Lower leg skin (tissue), 4 donors: ENCODE results near the gene SAPCD1. TPM values are rescaled to one million over a fixed set of nuclear protein-coding genes. Genes with fewer than 3 reads are reported as not detected.

Experiments used
- DNase-seq, 2 donors: peaks; one replicate each; pipeline ENCODE4 v3.0.0-alpha.2; 2019; ENCODE audit warnings: low spot score in 2 of 2
- H3K4me3 ChIP-seq: fragments of 200-600 bp; sonication (generic); 2 replicates; pipeline ENCODE4 v1.5.1; 2017; ENCODE audit warnings: mild to moderate bottlenecking, low read depth; ENCODE audit not compliant: poor library complexity, severe bottlenecking
- CTCF ChIP-seq, 3 donors: fragments of 450-650 bp; IDR thresholded peaks; one replicate each; pipeline ENCODE4 v1.5.1; 2016; ENCODE audit warnings: antibody characterized with exemption in 3 of 3, mild to moderate bottlenecking in 3 of 3, moderate library complexity in 2 of 3
- POLR2A ChIP-seq, 2 donors: fragments of 450-650 bp; IDR thresholded peaks; one replicate each; pipeline ENCODE4 v1.6.1; 2016 to 2017; ENCODE audit warnings: antibody characterized with exemption in 2 of 2, mild to moderate bottlenecking in 1 of 2, moderate library complexity in 1 of 2
- WGBS, 2 donors: methylation state at CpG; one replicate each; pipeline ENCODE4 v1.1.5; 2018; 5-methylcytosine and 5-hydroxymethylcytosine counted together
- intact Hi-C: fragments of 100-400 bp; cut with DNase I; formaldehyde crosslinking; loops from one replicate; pipeline ENCODE4 v1.15.0; 2023; ENCODE audit warnings: low total_unique reads
- total RNA-seq, 4 donors: library from RNA; depleted of rRNA; stranded (reverse); fragments of >200 nt; gene quantifications; one replicate each; pipeline ENCODE4 v1.1.0, GENCODE V29; 2016

The SAPCD1 gene
- total RNA-seq, 4 donors from 2014 or later: 25.3 to 80.6 (median 55.3) TPM

- intact Hi-C loops: no loop called here
- no peak for TF ChIP-seq POLR2A (IDR thresholded peaks at IDR 0.05)
- no peak for TF ChIP-seq CTCF (IDR thresholded peaks at IDR 0.05)
- DNase-seq: no peak
- WGBS, 2 donors: 89 to 92% methylated on average over 5 of the region's 5 CpGs
- no peak overlapping the region for H3K4me3 ChIP-seq
Observed at GRCh38 chr6:31760790-31761189, 1.7 kb upstream of the SAPCD1 start.

GRCh38 chr6:31761343-31761742 lies 1.1 kb upstream of the SAPCD1 start:
- no peak for DNase-seq
- TF ChIP-seq CTCF (IDR thresholded peaks at IDR 0.05) (no peak), POLR2A (IDR thresholded peaks at IDR 0.05) (no peak)
- H3K4me3 ChIP-seq: no peak overlapping the region
- WGBS, 2 donors: 95 to 97% methylated on average over 8 of the region's 8 CpGs
- intact Hi-C loops: no loop called here

GRCh38 chr6:31762878-31763618 lies 592 bp downstream of the SAPCD1 start:
- no peak overlapping the region for H3K4me3 ChIP-seq
- DNase-seq: no peak
- WGBS, 2 donors: 60 to 75% methylated on average over 7 to 8 of the region's 8 CpGs
- no peak for TF ChIP-seq CTCF (IDR thresholded peaks at IDR 0.05)
- TF ChIP-seq POLR2A (IDR thresholded peaks at IDR 0.05): no peak
- intact Hi-C loops: no loop called here

- DNase-seq: no peak
- TF ChIP-seq CTCF (IDR thresholded peaks at IDR 0.05) (no peak), POLR2A (IDR thresholded peaks at IDR 0.05) (no peak)
- no peak overlapping the region for H3K4me3 ChIP-seq
- WGBS, 2 donors: 10 to 11% methylated on average over 1 of the region's 1 CpG
- intact Hi-C loops: no loop called here
Observed at GRCh38 chr6:31763619-31763940, 1.1 kb downstream of the SAPCD1 start.

- WGBS, 2 donors: 67 to 74% methylated on average over 4 of the region's 4 CpGs
- no peak overlapping the region for H3K4me3 ChIP-seq
- intact Hi-C loops: no loop called here
- no peak for DNase-seq
- TF ChIP-seq CTCF (IDR thresholded peaks at IDR 0.05): no peak
- TF ChIP-seq POLR2A (IDR thresholded peaks at IDR 0.05): no peak
Observed at GRCh38 chr6:31764198-31764597, 1.7 kb downstream of the SAPCD1 start.

- no peak overlapping the region for H3K4me3 ChIP-seq
- WGBS, 2 donors: 86 to 90% methylated on average over 9 of the region's 9 CpGs
- TF ChIP-seq CTCF (IDR thresholded peaks at IDR 0.05) (no peak), POLR2A (IDR thresholded peaks at IDR 0.05) (no peak)
- intact Hi-C loops: loop anchor here (5.0 kb wide), 2 partner anchors 78 to 1457 kb away; no protein-coding TSS in a partner anchor
- no peak for DNase-seq
Observed at GRCh38 chr6:31765559-31765909, 3.1 kb downstream of the SAPCD1 start.
